Bladder microvascular endothelial cell (primary cell): ENCODE measurements around the gene CSAG3. TPM values are rescaled to one million over a fixed set of nuclear protein-coding genes. Genes with fewer than 3 reads are reported as not detected.

ENCODE experiments used
- total RNA-seq: library from RNA; depleted of rRNA; stranded (reverse); fragments of >200 nt; gene quantifications from 2 replicates; pipeline ENCODE4 v1.2.3, GENCODE V29; 2014

The CSAG3 gene
- total RNA-seq = not detected in 2 replicates

DNA sequence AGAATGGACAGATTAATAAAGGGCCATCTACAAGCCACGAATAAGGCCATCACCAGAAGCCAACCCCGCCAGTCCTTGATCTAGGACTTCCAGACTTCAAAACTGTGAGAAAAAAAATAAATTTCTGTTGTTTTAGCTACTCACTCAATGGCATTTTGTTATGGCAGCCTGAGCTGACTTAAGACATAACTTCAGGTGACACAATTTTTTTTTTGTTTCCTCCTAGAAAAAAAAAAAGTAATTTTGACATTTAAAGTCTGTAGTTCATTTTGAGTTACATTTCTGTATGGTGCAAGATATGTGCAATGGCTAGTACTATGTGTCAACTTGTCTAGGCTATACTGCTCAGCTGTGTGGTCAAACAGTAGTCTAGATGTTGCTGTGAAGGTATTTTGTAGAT lies at the start of gene CSAG3:
Gene CSAG3, plus strand, starts transcription at position 301 of the 400 bp plus-strand sequence.

DNA sequence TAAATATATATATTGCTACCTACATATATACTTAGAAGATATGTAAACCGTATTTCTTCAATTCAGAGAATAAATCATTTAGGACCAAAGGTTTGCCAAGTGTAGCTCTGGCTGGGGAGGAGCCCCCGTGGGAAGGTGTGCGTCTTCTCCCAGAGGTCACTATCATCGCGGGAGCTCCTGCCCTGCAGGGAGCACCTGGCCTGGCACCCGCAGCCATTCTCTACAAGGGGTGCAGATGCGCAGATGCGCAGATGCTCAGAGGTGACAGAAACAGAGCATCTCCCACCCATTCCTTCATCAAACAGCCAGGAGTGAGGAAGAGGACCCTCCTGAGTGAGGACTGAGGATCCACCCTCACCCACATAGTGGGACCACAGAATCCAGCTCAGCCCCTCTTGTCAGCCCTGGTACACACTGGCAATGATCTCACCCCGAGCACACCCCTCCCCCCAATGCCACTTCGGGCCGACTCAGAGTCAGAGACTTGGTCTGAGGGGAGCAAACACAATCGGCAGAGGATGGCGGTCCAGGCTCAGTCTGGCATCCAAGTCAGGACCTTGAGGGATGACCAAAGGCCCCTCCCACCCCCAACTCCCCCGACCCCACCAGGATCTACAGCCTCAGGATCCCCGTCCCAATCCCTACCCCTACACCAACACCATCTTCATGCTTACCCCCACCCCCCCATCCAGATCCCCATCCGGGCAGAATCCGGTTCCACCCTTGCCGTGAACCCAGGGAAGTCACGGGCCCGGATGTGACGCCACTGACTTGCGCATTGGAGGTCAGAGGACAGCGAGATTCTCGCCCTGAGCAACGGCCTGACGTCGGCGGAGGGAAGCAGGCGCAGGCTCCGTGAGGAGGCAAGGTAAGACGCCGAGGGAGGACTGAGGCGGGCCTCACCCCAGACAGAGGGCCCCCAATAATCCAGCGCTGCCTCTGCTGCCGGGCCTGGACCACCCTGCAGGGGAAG lies 44.9 kb upstream of the CSAG3 start, which contains the start of gene MAGEA2B:
Gene MAGEA2B, plus strand, starts transcription at position 814 of the 973 bp plus-strand sequence. CDS start 2,479 bp downstream, outside the sequence.

DNA sequence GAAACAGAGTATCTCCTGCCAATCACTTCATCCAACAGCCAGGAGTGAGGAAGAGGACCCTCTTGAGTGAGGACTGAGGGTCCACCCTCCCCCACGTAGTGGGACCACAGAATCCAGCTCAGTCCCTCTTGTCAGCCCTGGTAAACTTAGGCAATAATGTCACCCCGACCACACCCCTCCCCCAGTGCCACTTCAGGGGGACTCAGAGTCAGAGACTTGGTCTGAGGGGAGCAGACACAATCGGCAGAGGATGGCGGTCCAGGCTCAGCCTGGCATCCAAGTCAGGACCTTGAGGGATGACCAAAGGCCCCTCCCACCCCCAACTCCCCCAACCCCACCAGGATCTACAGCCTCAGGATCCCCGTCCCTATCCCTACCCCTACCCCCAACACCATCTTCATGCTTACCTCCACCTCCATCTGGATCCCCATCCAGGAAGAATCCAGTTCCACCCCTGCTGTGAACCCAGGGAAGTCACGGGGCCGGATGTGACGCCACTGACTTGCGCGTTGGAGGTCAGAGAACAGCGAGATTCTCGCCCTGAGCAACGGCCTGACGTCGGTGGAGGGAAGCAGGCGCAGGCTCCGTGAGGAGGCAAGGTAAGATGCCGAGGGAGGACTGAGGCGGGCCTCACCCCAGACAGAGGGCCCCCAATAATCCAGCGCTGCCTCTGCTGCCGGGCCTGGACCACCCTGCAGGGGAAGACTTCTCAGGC lies 25.6 kb upstream of the CSAG3 start, which contains the start of the genes CSAG1 and MAGEA12:
Gene CSAG1, minus strand, starts transcription at position 461 of the 715 bp plus-strand sequence. CDS start 1,261 bp downstream, outside the sequence.
Gene MAGEA12, plus strand, starts transcription at position 497 of the 715 bp plus-strand sequence. CDS start 2,405 bp downstream, outside the sequence.

DNA sequence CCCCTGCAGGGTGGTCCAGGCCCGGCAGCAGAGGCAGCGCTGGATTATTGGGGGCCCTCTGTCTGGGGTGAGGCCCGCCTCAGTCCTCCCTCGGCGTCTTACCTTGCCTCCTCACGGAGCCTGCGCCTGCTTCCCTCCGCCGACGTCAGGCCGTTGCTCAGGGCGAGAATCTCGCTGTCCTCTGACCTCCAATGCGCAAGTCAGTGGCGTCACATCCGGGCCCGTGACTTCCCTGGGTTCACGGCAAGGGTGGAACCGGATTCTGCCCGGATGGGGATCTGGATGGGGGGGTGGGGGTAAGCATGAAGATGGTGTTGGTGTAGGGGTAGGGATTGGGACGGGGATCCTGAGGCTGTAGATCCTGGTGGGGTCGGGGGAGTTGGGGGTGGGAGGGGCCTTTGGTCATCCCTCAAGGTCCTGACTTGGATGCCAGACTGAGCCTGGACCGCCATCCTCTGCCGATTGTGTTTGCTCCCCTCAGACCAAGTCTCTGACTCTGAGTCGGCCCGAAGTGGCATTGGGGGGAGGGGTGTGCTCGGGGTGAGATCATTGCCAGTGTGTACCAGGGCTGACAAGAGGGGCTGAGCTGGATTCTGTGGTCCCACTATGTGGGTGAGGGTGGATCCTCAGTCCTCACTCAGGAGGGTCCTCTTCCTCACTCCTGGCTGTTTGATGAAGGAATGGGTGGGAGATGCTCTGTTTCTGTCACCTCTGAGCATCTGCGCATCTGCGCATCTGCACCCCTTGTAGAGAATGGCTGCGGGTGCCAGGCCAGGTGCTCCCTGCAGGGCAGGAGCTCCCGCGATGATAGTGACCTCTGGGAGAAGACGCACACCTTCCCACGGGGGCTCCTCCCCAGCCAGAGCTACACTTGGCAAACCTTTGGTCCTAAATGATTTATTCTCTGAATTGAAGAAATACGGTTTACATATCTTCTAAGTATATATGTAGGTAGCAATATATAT lies 5.0 kb upstream of the CSAG3 start, which contains the start of gene MAGEA2:
Gene MAGEA2, minus strand, starts transcription at position 157 of the 965 bp plus-strand sequence. CDS start 2,479 bp downstream, outside the sequence.

DNA sequence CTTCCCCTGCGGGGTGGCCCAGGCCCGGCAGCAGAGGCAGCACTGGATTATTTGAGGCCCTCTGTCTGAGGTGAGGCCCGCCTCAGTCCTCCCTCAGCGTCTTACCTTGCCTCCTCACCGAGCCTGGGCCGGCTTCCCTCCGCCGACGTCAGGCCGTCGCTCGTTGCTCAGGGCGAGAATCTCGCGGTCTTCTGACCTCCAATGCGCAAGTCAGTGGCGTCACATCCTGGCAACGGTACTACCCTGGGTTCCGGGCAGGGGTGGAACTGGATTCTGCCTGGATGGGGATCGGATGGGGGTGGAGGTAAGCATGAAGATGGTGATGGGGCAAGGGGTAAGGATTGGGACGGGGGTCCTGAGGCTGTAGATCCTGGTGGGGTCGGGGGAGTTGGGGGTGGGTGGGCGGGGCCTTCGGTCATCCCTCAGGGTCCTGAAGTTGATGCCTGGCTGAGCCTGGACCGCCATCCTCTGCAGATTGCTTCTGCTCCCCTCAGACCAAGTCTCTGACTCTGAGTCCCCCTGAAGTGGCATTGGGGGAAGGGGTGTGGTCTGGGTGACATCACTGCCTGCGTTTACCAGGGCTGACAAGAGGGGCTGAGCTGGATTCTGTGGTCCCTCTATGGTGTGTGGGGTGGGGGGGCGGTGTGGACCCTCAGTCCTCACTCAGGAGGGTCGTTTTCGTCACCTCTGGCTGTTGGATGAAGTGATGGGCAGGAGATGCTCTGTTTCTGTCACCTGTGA lies 10.7 kb downstream of the CSAG3 start, which contains the start of gene MAGEA6:
Gene MAGEA6, minus strand, starts transcription at position 141 of the 741 bp plus-strand sequence. CDS start 2,039 bp downstream, outside the sequence.

Other genes starting within 250 kb of the CSAG3 start
- not detected in 2 replicates for gene GABRQ, start 121.3 kb upstream of the CSAG3 start, total RNA-seq
- not detected in 2 replicates for gene MAGEA3, start 60.4 kb upstream of the CSAG3 start, total RNA-seq
- gene CSAG2, start 49.9 kb upstream of the CSAG3 start, total RNA-seq = not detected in 2 replicates
- not detected in 2 replicates for gene MAGEA2B, start 44.6 kb upstream of the CSAG3 start, total RNA-seq
- gene CSAG1, start 25.5 kb upstream of the CSAG3 start, total RNA-seq = not detected in 2 replicates
- gene MAGEA12, start 25.5 kb upstream of the CSAG3 start, total RNA-seq = not detected in 2 replicates
- gene MAGEA2, start 5.4 kb upstream of the CSAG3 start, total RNA-seq = not detected in 2 replicates
- not detected in 2 replicates for gene MAGEA6, start 10.5 kb downstream of the CSAG3 start, total RNA-seq
- gene CETN2, start 71.5 kb downstream of the CSAG3 start, total RNA-seq = 16.8 and 18.1 TPM in 2 replicates
- gene NSDHL, start 71.8 kb downstream of the CSAG3 start, total RNA-seq = 12.5 and 16.4 TPM in 2 replicates
- 5.3 and 15.4 TPM in 2 replicates for gene ZNF185, start 138.8 kb downstream of the CSAG3 start, total RNA-seq
- gene PNMA5, start 234.9 kb downstream of the CSAG3 start, total RNA-seq = not detected in 2 replicates